ENCODE measurements around the gene YKT6.

YKT6 gene

GRCh38 chr7:44188480-44189225 is 12.1 kb upstream of the YKT6 start:
- Histone ChIP-seq H3F3A (ENCODE audit: insufficient read depth, low read length) (no peaks in the 10 kb centered on the region), H3K36me3 (replicated peaks; ENCODE audit: insufficient read depth, low read length) (no peaks in the 10 kb centered on the region), H3K27me3 (replicated peaks; ENCODE audit: insufficient read depth, low read length) (no peaks in the 10 kb centered on the region), H3K79me2 (ENCODE audit: low read length) (no peaks in the 10 kb centered on the region), H2AFZ (ENCODE audit: low read length) (no peak overlapping the region), H3K4me2 (ENCODE audit: low read depth, low read length) (no peak overlapping the region), H3K4me1 (ENCODE audit: low read length) (no peaks in the 10 kb centered on the region), H3K9me3 (replicated peaks; ENCODE audit: insufficient read depth, low read length) (no peaks in the 10 kb centered on the region), H4K20me1 (ENCODE audit: insufficient read depth, low read length) (no peaks in the 10 kb centered on the region), H3K27ac (ENCODE audit: low read length) (no peak overlapping the region), H3K4me3 (ENCODE audit: low read length) (no peak overlapping the region), H3K9me2 (replicated peaks; ENCODE audit: insufficient read depth, low read length) (no peaks in the 10 kb centered on the region), H3K9ac (ENCODE audit: low read length) (no peak overlapping the region)
- DNase-seq, result no peak
- TF ChIP-seq EZH2 (optimal IDR thresholded peaks at IDR 0.05; ENCODE audit: low read depth, low read length), result no peak
- no peak for TF ChIP-seq CTCF (IDR thresholded peaks at IDR 0.05; ENCODE audit: low read length)
- TF ChIP-seq EZH2phosphoT487 (IDR thresholded peaks at IDR 0.05; ENCODE audit: low read length), result no peak

- H3K4me2 ChIP-seq (ENCODE audit: low read depth, low read length), result no peak within 1 kb of the TSS
- H3K9ac ChIP-seq (ENCODE audit: low read length), result no peak within 1 kb of the TSS
- H3K9me2 ChIP-seq (replicated peaks; ENCODE audit: insufficient read depth, low read length), result no peaks in the 10 kb centered on the region
- H3K27ac ChIP-seq (ENCODE audit: low read length), result no peak within 1 kb of the TSS
- no peaks in the 10 kb centered on the region for H3K9me3 ChIP-seq (replicated peaks; ENCODE audit: insufficient read depth, low read length)
- no peaks in the 10 kb centered on the region for H3K4me1 ChIP-seq (ENCODE audit: low read length)
- no peak for DNase-seq
- H4K20me1 ChIP-seq (ENCODE audit: insufficient read depth, low read length), result no peaks in the 10 kb centered on the region
- H2AFZ ChIP-seq (ENCODE audit: low read length), result no peak within 1 kb of the TSS
- no peaks in the 10 kb centered on the region for H3F3A ChIP-seq (ENCODE audit: insufficient read depth, low read length)
- H3K27me3 ChIP-seq (replicated peaks; ENCODE audit: insufficient read depth, low read length), result no peaks in the 10 kb centered on the region
- H3K36me3 ChIP-seq (replicated peaks; ENCODE audit: insufficient read depth, low read length), result no peaks in the 10 kb centered on the region
- no peak within 1 kb of the TSS for H3K4me3 ChIP-seq (ENCODE audit: low read length)
- TF ChIP-seq EZH2 (optimal IDR thresholded peaks at IDR 0.05; ENCODE audit: low read depth, low read length) (no peak), EZH2phosphoT487 (IDR thresholded peaks at IDR 0.05; ENCODE audit: low read length) (no peak), CTCF (IDR thresholded peaks at IDR 0.05; ENCODE audit: low read length) (no peak)
- H3K79me2 ChIP-seq (ENCODE audit: low read length), result no peaks in the 10 kb centered on the region
These were observed 11.3 kb upstream of the YKT6 start, which contains the start of gene GCK for GRCh38 chr7:44189286-44189992. Gene GCK (minus strand): TSS chr7:44189439. CDS start chr7:44188953, 486 bp downstream.

- Histone ChIP-seq H3F3A (ENCODE audit: insufficient read depth, low read length) (no peaks in the 10 kb centered on the region), H3K27ac (ENCODE audit: low read length) (no peak overlapping the region), H4K20me1 (ENCODE audit: insufficient read depth, low read length) (no peaks in the 10 kb centered on the region), H3K9ac (ENCODE audit: low read length) (no peak overlapping the region), H3K4me1 (ENCODE audit: low read length) (no peaks in the 10 kb centered on the region), H2AFZ (ENCODE audit: low read length) (no peak overlapping the region), H3K4me2 (ENCODE audit: low read depth, low read length) (no peak overlapping the region), H3K79me2 (ENCODE audit: low read length) (no peaks in the 10 kb centered on the region), H3K36me3 (replicated peaks; ENCODE audit: insufficient read depth, low read length) (no peaks in the 10 kb centered on the region), H3K4me3 (ENCODE audit: low read length) (no peak overlapping the region), H3K9me3 (replicated peaks; ENCODE audit: insufficient read depth, low read length) (no peaks in the 10 kb centered on the region), H3K9me2 (replicated peaks; ENCODE audit: insufficient read depth, low read length) (no peaks in the 10 kb centered on the region), H3K27me3 (replicated peaks; ENCODE audit: insufficient read depth, low read length) (no peaks in the 10 kb centered on the region)
- no peak for TF ChIP-seq EZH2phosphoT487 (IDR thresholded peaks at IDR 0.05; ENCODE audit: low read length)
- TF ChIP-seq CTCF (IDR thresholded peaks at IDR 0.05; ENCODE audit: low read length), result no peak
- no peak for TF ChIP-seq EZH2 (optimal IDR thresholded peaks at IDR 0.05; ENCODE audit: low read depth, low read length)
- DNase-seq, result no peak
These were observed 10.5 kb upstream of the YKT6 start for GRCh38 chr7:44189993-44190872.

Data from MM.1S (cell line).